Activated naive CD8-positive, alpha-beta T cell treated with anti-CD3 and anti-CD28 coated beads, Interleukin-2, amount 50 U/mL, for 24 hours (primary cell): ENCODE data around the gene GAST.

Experiments
- ATAC-seq: fragments of 150-1000 bp; cut with Tn5 transposase; one replicate; pipeline ENCODE4 v1.10.0; 2021
- DNase-seq: peaks from one replicate; pipeline ENCODE4 v3.0.0; 2021
- H3K27ac Mint-ChIP-seq: one replicate; pipeline ENCODE4 v1.8.0; 2021; ENCODE audit warnings: mild to moderate bottlenecking, mixed read lengths
- H3K27me3 Mint-ChIP-seq: one replicate; pipeline ENCODE4 v1.8.0; 2021; ENCODE audit warnings: mixed read lengths
- H3K36me3 Mint-ChIP-seq: one replicate; pipeline ENCODE4 v1.8.0; 2021; ENCODE audit warnings: low read depth, mixed read lengths
- H3K4me1 Mint-ChIP-seq: one replicate; pipeline ENCODE4 v1.8.0; 2021; ENCODE audit warnings: mixed read lengths
- H3K4me3 Mint-ChIP-seq: one replicate; pipeline ENCODE4 v1.8.0; 2021; ENCODE audit warnings: mild to moderate bottlenecking, moderate library complexity, mixed read lengths
- H3K9me3 Mint-ChIP-seq: one replicate; pipeline ENCODE4 v1.8.0; 2021; ENCODE audit warnings: mixed read lengths

GAST gene

GRCh38 chr17:41763327-41763726 lies 51.2 kb downstream of the GAST start:
- Mint-ChIP-seq H3K27ac (no peak overlapping the region), H3K36me3 (no peaks in the 10 kb centered on the region), H3K4me3 (no peak overlapping the region), H3K4me1 (peaks cover 2% of the 10 kb centered on the region), H3K27me3 (no peaks in the 10 kb centered on the region), H3K9me3 (no peaks in the 10 kb centered on the region)
- no peak for DNase-seq
- no peak for ATAC-seq
